ENCODE results near the gene MRPL32.

- TF ChIP-seq CTCF (IDR thresholded peaks at IDR 0.05), result no peak
- no peak for TF ChIP-seq POLR2A (IDR thresholded peaks at IDR 0.05)
Observed at GRCh38 chr7:42978496-42978895, 46.3 kb downstream of the MRPL32 start.
